Measurements from ENCODE around the gene LEP.

The LEP gene

DNA sequence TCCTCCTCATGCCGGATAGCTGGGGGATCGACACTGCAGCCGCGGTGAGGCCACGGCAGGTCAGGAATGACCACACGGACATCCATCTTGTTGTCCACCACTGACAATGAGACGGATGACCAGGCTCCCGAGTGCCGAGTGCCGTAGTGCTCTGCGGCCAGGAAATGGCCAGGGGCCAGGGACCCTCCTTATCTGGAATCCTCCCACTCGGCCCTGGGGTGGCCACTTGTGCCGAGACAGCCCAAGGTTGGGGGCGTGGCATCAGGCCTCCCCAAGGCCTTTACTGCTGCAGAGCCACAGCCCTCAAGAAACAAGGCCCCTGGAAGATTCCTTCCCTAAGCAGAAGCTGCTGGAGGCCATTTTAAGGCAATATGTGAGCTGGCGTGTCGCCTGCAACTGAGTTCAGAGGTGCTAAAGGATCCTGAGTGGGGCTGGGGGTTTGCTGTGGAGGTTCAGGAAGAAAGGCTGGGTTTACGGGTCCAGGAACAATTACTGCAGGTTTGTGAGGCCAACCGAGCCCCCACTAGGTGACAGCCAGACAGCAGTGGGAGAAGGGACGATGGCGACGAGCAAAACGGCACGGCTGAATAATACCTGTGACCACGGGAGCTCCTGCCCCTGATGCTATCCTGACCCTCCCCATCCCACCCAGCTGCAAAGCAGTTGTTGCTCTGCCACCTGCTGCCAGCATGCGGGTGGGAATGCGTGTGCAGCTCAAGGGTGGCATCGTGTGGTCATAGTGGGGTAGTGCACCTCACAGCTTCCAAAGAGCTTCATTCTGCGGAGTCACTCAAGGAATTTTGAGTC, 31.6 kb upstream of the LEP start:
- peak overlapping the region; percentile 36 for H2AFZ ChIP-seq (ENCODE audit: low read length)
- no peak overlapping the region for H4K91ac ChIP-seq (ENCODE audit: low read depth, low read length, poor library complexity)
- peak overlapping the region; percentile 10 for H2BK15ac ChIP-seq (ENCODE audit: low read length)
- peak overlapping the region; percentile 4 for H2AK5ac ChIP-seq (ENCODE audit: low read depth, low read length)
- no peak overlapping the region for H3K4me2 ChIP-seq (ENCODE audit: insufficient read depth, low read length, poor library complexity, severe bottlenecking)
- no peak overlapping the region for H3K4ac ChIP-seq (ENCODE audit: low read length)
- DNase-seq (ENCODE audit: low spot score) = peak; percentile 80
- no peaks in the 10 kb centered on the region for H3K79me1 ChIP-seq (ENCODE audit: low read depth, low read length)
- H3K23ac ChIP-seq (ENCODE audit: low read depth, low read length, poor library complexity) = no peak overlapping the region
- no peak overlapping the region for H2BK5ac ChIP-seq (ENCODE audit: low read length)
- peak overlapping the region; percentile 11 for H3K18ac ChIP-seq (ENCODE audit: low read length)
- no peak overlapping the region for H3K14ac ChIP-seq (ENCODE audit: low read length)
- H3K9ac ChIP-seq (ENCODE audit: low read depth, low read length, poor library complexity) = no peak overlapping the region
- no peak overlapping the region for H3K27ac ChIP-seq (replicated peaks; ENCODE audit: low read length)
- H3K9me3 ChIP-seq (replicated peaks in 1 of 2; ENCODE audit: control insufficient read depth in 2 of 2, insufficient read depth in 1 of 2, low read depth in 1 of 2, low read length in 2 of 2) = no peaks in the 10 kb centered on the region
- H3K4me1 ChIP-seq (ENCODE audit: control insufficient read depth in 2 of 2, insufficient read depth in 1 of 2, low read depth in 1 of 2, low read length in 2 of 2) = peaks cover 0 to 10% of the 10 kb centered on the region in 2 donors
- peaks cover 0 to 34% (median 0%) of the 10 kb centered on the region in 3 experiments for H3K27me3 ChIP-seq (ENCODE audit: control insufficient read depth in 3 of 3, insufficient read depth in 3 of 3, low read depth in 1 of 3, low read length in 3 of 3)
- H2BK12ac ChIP-seq (ENCODE audit: low read length) = no peak overlapping the region
- WGBS, 2 donors (ENCODE audit: extremely low coverage in 2 of 2, insufficient read length in 2 of 2, insufficient replicate concordance in 1 of 2) = no CpG with 5 or more reads among the region's 28 CpGs
- no peak overlapping the region for H3K4me3 ChIP-seq (ENCODE audit: low read length in 2 of 2)
- H3K36me3 ChIP-seq (replicated peaks in 1 of 2; ENCODE audit: control insufficient read depth in 2 of 2, insufficient read depth in 2 of 2, low read length in 2 of 2) = no peaks in the 10 kb centered on the region
- no peak overlapping the region for H2BK120ac ChIP-seq (ENCODE audit: low read depth, low read length)
- no peak overlapping the region for H4K8ac ChIP-seq (ENCODE audit: low read depth, low read length)

GRCh38 chr7:128210036-128210347, 31.1 kb upstream of the LEP start:
- no peak overlapping the region for H3K27ac ChIP-seq (replicated peaks; ENCODE audit: low read length)
- no peak overlapping the region for H3K23ac ChIP-seq (ENCODE audit: low read depth, low read length, poor library complexity)
- H3K14ac ChIP-seq (ENCODE audit: low read length) = no peak overlapping the region
- no peak overlapping the region for H3K4me3 ChIP-seq (ENCODE audit: low read length in 2 of 2)
- H3K9me3 ChIP-seq (replicated peaks in 1 of 2; ENCODE audit: control insufficient read depth in 2 of 2, insufficient read depth in 1 of 2, low read depth in 1 of 2, low read length in 2 of 2) = no peaks in the 10 kb centered on the region
- H3K36me3 ChIP-seq (replicated peaks in 1 of 2; ENCODE audit: control insufficient read depth in 2 of 2, insufficient read depth in 2 of 2, low read length in 2 of 2) = no peaks in the 10 kb centered on the region
- no peak overlapping the region for H2BK5ac ChIP-seq (ENCODE audit: low read length)
- H3K4me2 ChIP-seq (ENCODE audit: insufficient read depth, low read length, poor library complexity, severe bottlenecking) = no peak overlapping the region
- WGBS, 2 donors (ENCODE audit: extremely low coverage in 2 of 2, insufficient read length in 2 of 2, insufficient replicate concordance in 1 of 2) = no CpG with 5 or more reads among the region's 3 CpGs
- no peak overlapping the region for H4K91ac ChIP-seq (ENCODE audit: low read depth, low read length, poor library complexity)
- H3K27me3 ChIP-seq (ENCODE audit: control insufficient read depth in 3 of 3, insufficient read depth in 3 of 3, low read depth in 1 of 3, low read length in 3 of 3) = peaks cover 0 to 31% (median 0%) of the 10 kb centered on the region in 3 experiments
- H3K18ac ChIP-seq (ENCODE audit: low read length) = no peak overlapping the region
- H2AK5ac ChIP-seq (ENCODE audit: low read depth, low read length) = no peak overlapping the region
- no peak overlapping the region for H3K9ac ChIP-seq (ENCODE audit: low read depth, low read length, poor library complexity)
- H2BK15ac ChIP-seq (ENCODE audit: low read length) = no peak overlapping the region
- H2BK120ac ChIP-seq (ENCODE audit: low read depth, low read length) = no peak overlapping the region
- H2AFZ ChIP-seq (ENCODE audit: low read length) = no peak overlapping the region
- H3K4ac ChIP-seq (ENCODE audit: low read length) = no peak overlapping the region
- no peaks in the 10 kb centered on the region for H3K79me1 ChIP-seq (ENCODE audit: low read depth, low read length)
- H3K4me1 ChIP-seq (ENCODE audit: control insufficient read depth in 2 of 2, insufficient read depth in 1 of 2, low read depth in 1 of 2, low read length in 2 of 2) = peaks cover 0 to 10% of the 10 kb centered on the region in 2 donors
- no peak overlapping the region for H2BK12ac ChIP-seq (ENCODE audit: low read length)
- no peak overlapping the region for H4K8ac ChIP-seq (ENCODE audit: low read depth, low read length)
- no peak for DNase-seq (ENCODE audit: low spot score)

DNA sequence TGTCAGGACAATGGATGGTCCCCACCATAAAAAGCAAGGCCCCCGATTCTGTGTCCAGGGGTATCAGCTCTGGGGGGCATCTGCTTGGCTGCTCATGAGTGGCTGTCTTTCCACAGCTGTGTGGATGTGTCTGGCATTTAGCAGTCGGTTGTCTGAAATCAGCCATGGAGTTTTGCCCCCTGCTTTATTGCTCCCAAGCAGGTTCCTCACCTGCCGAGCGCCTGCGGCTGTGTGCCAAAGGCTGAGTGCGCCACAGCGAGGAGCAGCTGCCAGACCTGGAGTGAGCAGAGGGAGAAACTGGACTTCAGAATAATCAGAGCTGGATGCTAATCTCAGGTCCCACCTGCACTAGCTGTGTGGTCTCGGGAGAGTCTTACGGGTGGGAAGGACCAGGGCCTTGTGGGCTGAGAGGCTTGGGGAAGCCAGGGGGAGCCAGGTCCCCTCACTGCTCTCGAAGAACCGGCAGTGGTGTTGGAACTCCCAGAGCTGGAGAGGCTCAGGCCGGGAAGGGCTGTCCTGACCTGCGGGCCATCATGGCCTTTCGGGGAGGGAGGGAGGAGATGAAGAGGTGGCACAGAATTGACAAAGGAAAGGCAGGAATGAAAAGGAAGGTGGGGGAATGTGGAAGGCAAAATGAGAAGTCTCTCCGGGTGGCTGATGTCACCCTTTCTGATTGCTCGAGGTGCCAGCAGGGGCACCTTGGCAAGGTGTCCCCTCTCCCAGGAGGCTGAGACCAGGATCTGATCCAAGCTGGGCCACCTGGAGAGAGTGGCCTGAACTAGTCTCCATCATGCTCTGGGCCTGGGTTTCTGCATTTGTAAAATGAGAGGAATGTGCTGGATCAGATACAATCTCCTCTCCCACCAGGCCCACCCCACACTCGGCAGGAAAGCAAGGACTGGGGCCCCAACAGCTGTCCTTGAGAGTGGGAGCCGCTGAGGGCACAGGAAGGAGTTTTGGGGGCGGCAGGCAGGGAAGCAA, 30.2 kb upstream of the LEP start:
- Histone ChIP-seq H2AFZ (ENCODE audit: low read length) (no peak overlapping the region), H3K14ac (ENCODE audit: low read length) (no peak overlapping the region), H2BK120ac (ENCODE audit: low read depth, low read length) (no peak overlapping the region), H3K4ac (ENCODE audit: low read length) (no peak overlapping the region), H3K9ac (ENCODE audit: low read depth, low read length, poor library complexity) (no peak overlapping the region), H2BK15ac (ENCODE audit: low read length) (no peak overlapping the region), H3K79me1 (ENCODE audit: low read depth, low read length) (no peaks in the 10 kb centered on the region), H3K4me3 (ENCODE audit: low read length in 2 of 2) (no peak overlapping the region), H3K36me3 (replicated peaks in 1 of 2; ENCODE audit: control insufficient read depth in 2 of 2, insufficient read depth in 2 of 2, low read length in 2 of 2) (no peaks in the 10 kb centered on the region), H2AK5ac (ENCODE audit: low read depth, low read length) (peak overlapping the region; percentile 16), H2BK5ac (ENCODE audit: low read length) (peak overlapping the region; percentile 7), H3K4me2 (ENCODE audit: insufficient read depth, low read length, poor library complexity, severe bottlenecking) (no peak overlapping the region), H3K27ac (replicated peaks; ENCODE audit: low read length) (no peak overlapping the region), H3K27me3 (ENCODE audit: control insufficient read depth in 3 of 3, insufficient read depth in 3 of 3, low read depth in 1 of 3, low read length in 3 of 3) (peaks cover 0 to 31% (median 0%) of the 10 kb centered on the region in 3 experiments), H2BK12ac (ENCODE audit: low read length) (no peak overlapping the region), H3K23ac (ENCODE audit: low read depth, low read length, poor library complexity) (no peak overlapping the region), H3K9me3 (replicated peaks in 1 of 2; ENCODE audit: control insufficient read depth in 2 of 2, insufficient read depth in 1 of 2, low read depth in 1 of 2, low read length in 2 of 2) (no peaks in the 10 kb centered on the region), H3K18ac (ENCODE audit: low read length) (no peak overlapping the region), H3K4me1 (ENCODE audit: control insufficient read depth in 2 of 2, insufficient read depth in 1 of 2, low read depth in 1 of 2, low read length in 2 of 2) (peaks cover 0 to 10% of the 10 kb centered on the region in 2 donors), H4K8ac (ENCODE audit: low read depth, low read length) (peak overlapping the region; percentile 44), H4K91ac (ENCODE audit: low read depth, low read length, poor library complexity) (no peak overlapping the region)
- DNase-seq (ENCODE audit: low spot score) = no peak
- WGBS, 2 donors (ENCODE audit: extremely low coverage in 2 of 2, insufficient read length in 2 of 2, insufficient replicate concordance in 1 of 2) = no CpG with 5 or more reads among the region's 19 CpGs

GRCh38 chr7:128211626-128212025, 29.5 kb upstream of the LEP start:
- H2AFZ ChIP-seq (ENCODE audit: low read length) = no peak overlapping the region
- peaks cover 0 to 30% (median 0%) of the 10 kb centered on the region in 3 experiments for H3K27me3 ChIP-seq (ENCODE audit: control insufficient read depth in 3 of 3, insufficient read depth in 3 of 3, low read depth in 1 of 3, low read length in 3 of 3)
- no peak overlapping the region for H2BK5ac ChIP-seq (ENCODE audit: low read length)
- DNase-seq (ENCODE audit: low spot score) = no peak
- peaks cover 0 to 10% of the 10 kb centered on the region in 2 donors for H3K4me1 ChIP-seq (ENCODE audit: control insufficient read depth in 2 of 2, insufficient read depth in 1 of 2, low read depth in 1 of 2, low read length in 2 of 2)
- H3K4ac ChIP-seq (ENCODE audit: low read length) = no peak overlapping the region
- no peaks in the 10 kb centered on the region for H3K79me1 ChIP-seq (ENCODE audit: low read depth, low read length)
- no peak overlapping the region for H2BK120ac ChIP-seq (ENCODE audit: low read depth, low read length)
- H3K9me3 ChIP-seq (replicated peaks in 1 of 2; ENCODE audit: control insufficient read depth in 2 of 2, insufficient read depth in 1 of 2, low read depth in 1 of 2, low read length in 2 of 2) = no peaks in the 10 kb centered on the region
- H4K91ac ChIP-seq (ENCODE audit: low read depth, low read length, poor library complexity) = no peak overlapping the region
- H3K27ac ChIP-seq (replicated peaks; ENCODE audit: low read length) = no peak overlapping the region
- H3K4me2 ChIP-seq (ENCODE audit: insufficient read depth, low read length, poor library complexity, severe bottlenecking) = no peak overlapping the region
- no peak overlapping the region for H3K14ac ChIP-seq (ENCODE audit: low read length)
- no peaks in the 10 kb centered on the region for H3K36me3 ChIP-seq (replicated peaks in 1 of 2; ENCODE audit: control insufficient read depth in 2 of 2, insufficient read depth in 2 of 2, low read length in 2 of 2)
- no peak overlapping the region for H4K8ac ChIP-seq (ENCODE audit: low read depth, low read length)
- no peak overlapping the region for H3K23ac ChIP-seq (ENCODE audit: low read depth, low read length, poor library complexity)
- H3K9ac ChIP-seq (ENCODE audit: low read depth, low read length, poor library complexity) = no peak overlapping the region
- no peak overlapping the region for H3K4me3 ChIP-seq (ENCODE audit: low read length in 2 of 2)
- no peak overlapping the region for H2BK15ac ChIP-seq (ENCODE audit: low read length)
- no peak overlapping the region for H2BK12ac ChIP-seq (ENCODE audit: low read length)
- no peak overlapping the region for H3K18ac ChIP-seq (ENCODE audit: low read length)
- no CpG with 5 or more reads among the region's 4 CpGs for WGBS, 2 donors (ENCODE audit: extremely low coverage in 2 of 2, insufficient read length in 2 of 2, insufficient replicate concordance in 1 of 2)
- H2AK5ac ChIP-seq (ENCODE audit: low read depth, low read length) = no peak overlapping the region

All from neuronal stem cell (in vitro differentiated cells).